H1 (cell line): Measurements from ENCODE around the gene DDX55. TPM values are rescaled to one million over a fixed set of nuclear protein-coding genes. Genes with fewer than 3 reads are reported as not detected.

Source experiments
- CTCF ChIA-PET: fragments of 300-600 bp; sonication (Branson Sonifier 250); formaldehyde crosslinking; loops from one replicate; lab custom pipeline; 2021; ENCODE audit not compliant: partially characterized antibody; lab: Charles Lee
- POLR2A ChIA-PET: fragments of 300-600 bp; sonication (Branson Sonifier 250); formaldehyde crosslinking; loops from one replicate; lab custom pipeline; 2021; ENCODE audit warnings: inconsistent platforms; ENCODE audit not compliant: partially characterized antibody; lab: Charles Lee
- DNase-seq, 2 experiments: peaks; one replicate each; pipeline versions ENCODE4 v3.0.0 to v3.0.0-alpha.2; 2010 to 2022; ENCODE audit warnings: low spot score in 2 of 2, low read depth in 1 of 2, mixed read lengths in 1 of 2
- FAIRE-seq: peaks from 2 replicates; lab custom pipeline; 2011; peaks lifted over from hg19 to GRCh38; lab: Jason Lieb, UNC
- H2AFZ ChIP-seq: 2 replicates; pipeline ENCODE4 v1.8.1; 2012; ENCODE audit warnings: low read length, inconsistent platforms
- H2AK5ac ChIP-seq: 2 replicates; pipeline ENCODE4 v1.6.1; 2013; ENCODE audit warnings: low read depth, low read length
- H2BK120ac ChIP-seq: replicated peaks from 2 replicates; pipeline ENCODE3; 2013; ENCODE audit warnings: low read depth, low read length, inconsistent platforms
- H2BK12ac ChIP-seq: 2 replicates; pipeline ENCODE4 v1.6.1; 2013; ENCODE audit warnings: low read depth, low read length
- H2BK15ac ChIP-seq: 2 replicates; pipeline ENCODE4 v1.6.1; 2013; ENCODE audit warnings: low read length
- H2BK20ac ChIP-seq: 2 replicates; pipeline ENCODE4 v1.6.1; 2013; ENCODE audit warnings: low read length
- H2BK5ac ChIP-seq: 2 replicates; pipeline ENCODE4 v1.6.1; 2013; ENCODE audit warnings: low read depth, low read length
- H3K14ac ChIP-seq: 2 replicates; pipeline ENCODE4 v1.6.1; 2013; ENCODE audit warnings: inconsistent platforms; ENCODE audit not compliant: insufficient read length
- H3K18ac ChIP-seq: 2 replicates; pipeline ENCODE4 v1.6.1; 2013; ENCODE audit warnings: low read length; ENCODE audit errors: extremely low read depth
- H3K23ac ChIP-seq: 2 replicates; pipeline ENCODE4 v1.6.1; 2013; ENCODE audit warnings: inconsistent platforms; ENCODE audit not compliant: insufficient read length
- H3K23me2 ChIP-seq: 2 replicates; pipeline ENCODE4 v1.6.1; 2013; ENCODE audit warnings: low read depth, low read length
- H3K27ac ChIP-seq: 2 replicates; pipeline ENCODE4 v1.6.1; 2011; ENCODE audit warnings: low read depth, low read length, inconsistent platforms
- H3K27me3 ChIP-seq, 4 experiments: replicated peaks in 1 of 4; 1 replicate in 1 of 4; 2 replicates in 3 of 4; pipeline versions ENCODE4 v1.6.1 to v1.8.1; 2011 to 2013; ENCODE audit warnings: low read length in 3 of 4, mild to moderate bottlenecking in 3 of 4, inconsistent platforms in 2 of 4, mixed read lengths in 2 of 4, moderate library complexity in 1 of 4; ENCODE audit not compliant: control insufficient read depth in 3 of 4, insufficient read depth in 3 of 4; ENCODE audit errors: extremely low read depth in 1 of 4
- H3K36me3 ChIP-seq, 4 experiments: 2 replicates each; pipeline versions ENCODE4 v1.6.1 to v1.8.1; 2011 to 2013; ENCODE audit warnings: mild to moderate bottlenecking in 4 of 4, low read length in 3 of 4, moderate library complexity in 2 of 4, control low read depth in 1 of 4, inconsistent platforms in 1 of 4; ENCODE audit not compliant: insufficient read depth in 4 of 4, control insufficient read depth in 2 of 4
- H3K4ac ChIP-seq: replicated peaks from 2 replicates; pipeline ENCODE3; 2013; ENCODE audit warnings: low read length, low read depth, mixed read lengths, inconsistent platforms; ENCODE audit not compliant: insufficient read length
- H3K4me1 ChIP-seq, 4 experiments: replicated peaks in 1 of 4; 1 replicate in 1 of 4; 2 replicates in 3 of 4; pipeline versions ENCODE4 v1.6.1 to v1.8.1; 2011 to 2013; ENCODE audit warnings: low read length in 3 of 4, inconsistent platforms in 2 of 4, mixed read lengths in 1 of 4; ENCODE audit not compliant: insufficient read depth in 4 of 4, control insufficient read depth in 3 of 4
- H3K4me2 ChIP-seq, 2 experiments: 2 replicates each; pipeline versions ENCODE4 v1.6.1 to v1.8.1; 2011 to 2013; ENCODE audit warnings: low read depth in 2 of 2, low read length in 2 of 2, control low read depth in 1 of 2, inconsistent platforms in 1 of 2, mild to moderate bottlenecking in 1 of 2; ENCODE audit not compliant: insufficient read depth in 1 of 2
- H3K4me3 ChIP-seq, 4 experiments: fragments of 200-600, 300-600 bp in 1 of 4; sonication (generic), shearing (Covaris generic), sonication (Bioruptor Twin) in 1 of 4; 2 replicates each; pipeline versions ENCODE4 v1.5.1 to v1.8.1; 2011 to 2016; ENCODE audit warnings: low read length in 4 of 4, low read depth in 3 of 4, control low read depth in 2 of 4, inconsistent platforms in 2 of 4, mild to moderate bottlenecking in 2 of 4, mixed read lengths in 1 of 4, moderate library complexity in 1 of 4; ENCODE audit not compliant: insufficient read depth in 2 of 4; ENCODE audit errors: extremely low read depth in 1 of 4
- H3K56ac ChIP-seq: replicated peaks from 2 replicates; pipeline ENCODE3; 2013; ENCODE audit warnings: low read depth, mild to moderate bottlenecking, mixed read lengths, low read length, inconsistent platforms; ENCODE audit not compliant: insufficient read length
- H3K79me1 ChIP-seq: 2 replicates; pipeline ENCODE4 v1.6.1; 2013; ENCODE audit warnings: low read depth, low read length, control low read depth
- H3K79me2 ChIP-seq, 2 experiments: 2 replicates each; pipeline versions ENCODE4 v1.6.1 to v1.8.1; 2012 to 2013; ENCODE audit warnings: low read length in 2 of 2, mild to moderate bottlenecking in 2 of 2, inconsistent platforms in 1 of 2; ENCODE audit not compliant: insufficient read depth in 2 of 2, control insufficient read depth in 1 of 2
- H3K9ac ChIP-seq, 4 experiments: replicated peaks in 1 of 4; 1 replicate in 1 of 4; 2 replicates in 3 of 4; pipeline versions ENCODE4 v1.6.1 to v1.8.1; 2011 to 2013; ENCODE audit warnings: low read depth in 3 of 4, low read length in 3 of 4, control low read depth in 2 of 4, mild to moderate bottlenecking in 2 of 4, moderate library complexity in 2 of 4, inconsistent platforms in 1 of 4; ENCODE audit errors: extremely low read depth in 1 of 4
- H3K9me3 ChIP-seq, 2 experiments: 2 replicates each; pipeline versions ENCODE4 v1.6.1 to v1.8.1; 2012 to 2013; ENCODE audit warnings: mild to moderate bottlenecking in 2 of 2, moderate library complexity in 2 of 2, control low read depth in 1 of 2, inconsistent platforms in 1 of 2, low read depth in 1 of 2, low read length in 1 of 2, mixed read lengths in 1 of 2; ENCODE audit not compliant: insufficient read depth in 2 of 2
- H4K20me1 ChIP-seq, 2 experiments: replicated peaks in 1 of 2; 2 replicates each; pipeline versions ENCODE3 to v1.8.1; 2011 to 2013; ENCODE audit warnings: inconsistent platforms in 2 of 2, low read length in 2 of 2, mild to moderate bottlenecking in 1 of 2; ENCODE audit not compliant: insufficient read depth in 2 of 2, control insufficient read depth in 1 of 2
- H4K5ac ChIP-seq: 2 replicates; pipeline ENCODE4 v1.6.1; 2013; ENCODE audit warnings: low read length, low read depth, mixed read lengths, inconsistent platforms; ENCODE audit not compliant: insufficient read length
- H4K8ac ChIP-seq: 2 replicates; pipeline ENCODE4 v1.8.0; 2013; ENCODE audit warnings: mild to moderate bottlenecking, moderate library complexity, low read length, inconsistent platforms; ENCODE audit not compliant: insufficient read depth; ENCODE audit errors: extremely low read depth
- H4K91ac ChIP-seq: replicated peaks from 2 replicates; pipeline ENCODE3; 2013; ENCODE audit warnings: low read length, mixed read lengths, inconsistent platforms; ENCODE audit not compliant: insufficient read length
- CHD1 ChIP-seq: IDR thresholded peaks from 2 replicates; pipeline ENCODE4 v1.6.1; 2012; ENCODE audit warnings: low read depth, low read length, improper control_type of control experiment
- EGR1 ChIP-seq: IDR thresholded peaks from 2 replicates; pipeline ENCODE4 v1.6.1; 2011; ENCODE audit warnings: low read depth, low read length, borderline replicate concordance
- HDAC2 ChIP-seq, 2 experiments: fragments of 300-600 bp in 1 of 2; sonication (generic) in 1 of 2; IDR thresholded peaks; 2 replicates each; pipeline ENCODE4 v1.6.1; 2011 to 2012; ENCODE audit warnings: low read depth in 2 of 2, low read length in 2 of 2, mild to moderate bottlenecking in 2 of 2, moderate library complexity in 2 of 2, borderline replicate concordance in 1 of 2, inconsistent platforms in 1 of 2
- JUN ChIP-seq: IDR thresholded peaks from 2 replicates; pipeline ENCODE4 v1.6.1; 2011; ENCODE audit warnings: low read depth, mild to moderate bottlenecking, improper control_type of control experiment, low read length
- NANOG ChIP-seq: IDR thresholded peaks from 2 replicates; pipeline ENCODE4 v1.6.1; 2011; ENCODE audit warnings: low read length, low read depth, mild to moderate bottlenecking, inconsistent platforms; ENCODE audit not compliant: insufficient read depth, poor library complexity, severe bottlenecking
- SIRT6 ChIP-seq: IDR thresholded peaks from one replicate; pipeline ENCODE4 v1.7.1; 2012; ENCODE audit warnings: low read length, inconsistent platforms
- polyA plus RNA-seq, 7 experiments: library from polyadenylated mRNA; depleted of rRNA in 3 of 7; stranded (reverse) in 5 of 7; unstranded in 2 of 7; fragments of >200 nt in 5 of 7; fragments of 200-250 nt in 2 of 7; gene quantifications; 1 replicate in 5 of 7; 2 replicates in 1 of 7; 4 replicates in 1 of 7; pipeline versions ENCODE4 v1.2.1 to v1.2.3, GENCODE V29; 2011 to 2013; ENCODE audit warnings: missing spikeins in 2 of 7, mixed read lengths in 2 of 7
- total RNA-seq: library from RNA; stranded (reverse); fragmentation: NEBNext Ultra II Directional; extraction: Animal tissue kit (Norgen Biotek cat#: 25700); gene quantifications from 2 replicates; pipeline ENCODE4 v1.2.1, GENCODE V29; 2021

Gene DDX55
- total and polyA plus RNA-seq, 2 of the 8 experiments (the other 6 are each of a cell fraction or from before 2014, with no cell fraction given): 25.8 to 37.7 TPM

GRCh38 chr12:123595729-123596128 lies 6.2 kb upstream of the DDX55 start:
- FAIRE-seq (no peak), DNase-seq (no peak)
- Histone ChIP-seq H2AFZ (no peak overlapping the region), H3K23me2 (peaks cover 2% of the 10 kb centered on the region; the same call in 1 of the 2 replicates), H4K8ac (no peak overlapping the region), H2BK5ac (no peak overlapping the region), H3K4me2 (no peak overlapping the region), H3K4me1 (no peaks in the 10 kb centered on the region), H3K18ac (no peak overlapping the region), H4K5ac (no peak overlapping the region), H2BK12ac (no peak overlapping the region), H4K20me1 (peaks cover 2 to 6% of the 10 kb centered on the region in 2 experiments), H3K27ac (no peak overlapping the region), H3K23ac (no peak overlapping the region), H3K56ac (no peak overlapping the region), H3K79me2 (peaks cover 2 to 13% of the 10 kb centered on the region in 2 experiments; a peak in 2 of 4 replicates), H3K36me3 (peaks cover 11 to 53% (median 31%) of the 10 kb centered on the region in 4 experiments; a peak in 6 of 8 replicates), H3K4me3 (no peak overlapping the region), H4K91ac (no peak overlapping the region), H2BK20ac (no peak overlapping the region), H3K9ac (no peak overlapping the region), H2BK15ac (no peak overlapping the region), H3K14ac (no peak overlapping the region), H3K79me1 (no peaks in the 10 kb centered on the region; the same call in 1 of the 2 replicates), H2BK120ac (no peak overlapping the region), H3K9me3 (no peaks in the 10 kb centered on the region), H2AK5ac (no peak overlapping the region), H3K4ac (no peak overlapping the region), H3K27me3 (no peaks in the 10 kb centered on the region)
- TF ChIP-seq CHD1 (no peak), SIRT6 (no peak), HDAC2 (IDR thresholded peaks at IDR 0.05; ENCODE audit: borderline replicate concordance in 1 of 2, low read depth in 2 of 2, low read length in 2 of 2) (no peak), JUN (no peak), EGR1 (no peak), NANOG (no peak)
- POLR2A ChIA-PET: no interaction called here
- CTCF ChIA-PET: no interaction called here
